Activated CD4-positive, alpha-beta T cell treated with anti-CD3 and anti-CD28 coated beads, Interleukin-2, amount 10 ng/mL, durations not matched to agents 24 days and 14 days (primary cell): Measurements from ENCODE around the gene MACROH2A1. TPM values are rescaled to one million over a fixed set of nuclear protein-coding genes. Genes with fewer than 3 reads are reported as not detected.
A peak's percentile ranks its signal among the peaks of the same experiment; 100 is the strongest.

Experiments used
- DNase-seq: peaks from one replicate; pipeline ENCODE4 v3.0.0; 2022
- H3K27ac Mint-ChIP-seq: one replicate; pipeline ENCODE4 v1.8.0; 2022; ENCODE audit warnings: mild to moderate bottlenecking, mixed read lengths
- H3K27me3 Mint-ChIP-seq: one replicate; pipeline ENCODE4 v1.8.0; 2022; ENCODE audit warnings: mixed read lengths
- H3K36me3 Mint-ChIP-seq: one replicate; pipeline ENCODE4 v1.8.0; 2022; ENCODE audit warnings: low read depth, mild to moderate bottlenecking, mixed read lengths
- H3K4me1 Mint-ChIP-seq: one replicate; pipeline ENCODE4 v1.8.0; 2021; ENCODE audit warnings: mixed read lengths
- H3K4me3 Mint-ChIP-seq: one replicate; pipeline ENCODE4 v1.8.0; 2022; ENCODE audit warnings: mild to moderate bottlenecking, moderate library complexity, mixed read lengths
- H3K9me3 Mint-ChIP-seq: one replicate; pipeline ENCODE4 v1.8.0; 2021; ENCODE audit warnings: mixed read lengths
- intact Hi-C: fragments of 100-400 bp; cut with micrococcal nuclease; formaldehyde crosslinking; loops from one replicate; pipeline ENCODE4 v1.15.1; 2023
- total RNA-seq: library from RNA; stranded (reverse); gene quantifications from 2 replicates; pipeline ENCODE4 v1.2.3, GENCODE V29; 2022

The MACROH2A1 gene
- total RNA-seq, 1 donor from 2014 or later, result 282 TPM

- H3K27ac Mint-ChIP-seq, result no peak overlapping the region
Observed at GRCh38 chr5:135359374-135360165, 39.5 kb downstream of the MACROH2A1 start.

GRCh38 chr5:135357685-135358084 lies 41.3 kb downstream of the MACROH2A1 start:
- Mint-ChIP-seq H3K27ac (no peak overlapping the region), H3K4me1 (peaks cover 25% of the 10 kb centered on the region), H3K36me3 (peaks cover 44% of the 10 kb centered on the region), H3K9me3 (no peaks in the 10 kb centered on the region), H3K27me3 (no peaks in the 10 kb centered on the region), H3K4me3 (no peak overlapping the region)
- intact Hi-C loops, result no loop called here
- no peak for DNase-seq

More at GRCh38 chr5:135359374-135360165, 39.5 kb downstream of the MACROH2A1 start:
- Mint-ChIP-seq H3K4me1 (peaks cover 32% of the 10 kb centered on the region), H3K4me3 (no peak overlapping the region), H3K9me3 (no peaks in the 10 kb centered on the region), H3K36me3 (peaks cover 55% of the 10 kb centered on the region), H3K27me3 (no peaks in the 10 kb centered on the region)
- no peak for DNase-seq
- intact Hi-C loops, result loop anchor here (2.0 to 5.0 kb wide), 2 partner anchors 17 to 38 kb away; partner anchors contain the start of gene MACROH2A1

GRCh38 chr5:135356522-135357318 lies 42.3 kb downstream of the MACROH2A1 start:
- no peak for DNase-seq
- Mint-ChIP-seq H3K36me3 (peaks cover 49% of the 10 kb centered on the region), H3K9me3 (no peaks in the 10 kb centered on the region)

GRCh38 chr5:135355169-135355568 lies 43.9 kb downstream of the MACROH2A1 start:
- Mint-ChIP-seq H3K27ac (no peak overlapping the region), H3K36me3 (peaks cover 51% of the 10 kb centered on the region), H3K9me3 (no peaks in the 10 kb centered on the region), H3K27me3 (no peaks in the 10 kb centered on the region), H3K4me3 (no peak overlapping the region), H3K4me1 (peaks cover 11% of the 10 kb centered on the region)
- intact Hi-C loops, result no loop called here
- DNase-seq, result no peak

More at GRCh38 chr5:135356522-135357318, 42.3 kb downstream of the MACROH2A1 start:
- Mint-ChIP-seq H3K27ac (no peak overlapping the region), H3K27me3 (no peaks in the 10 kb centered on the region), H3K4me3 (no peak overlapping the region), H3K4me1 (peaks cover 25% of the 10 kb centered on the region)
- intact Hi-C loops, result no loop called here

GRCh38 chr5:135353952-135354721 lies 44.9 kb downstream of the MACROH2A1 start:
- no peak overlapping the region for H3K4me3 Mint-ChIP-seq
- intact Hi-C loops, result no loop called here
- peaks cover 8% of the 10 kb centered on the region for H3K4me1 Mint-ChIP-seq
- DNase-seq, result no peak
- no peaks in the 10 kb centered on the region for H3K9me3 Mint-ChIP-seq
- peak overlapping the region; percentile 60 for H3K27ac Mint-ChIP-seq
- no peaks in the 10 kb centered on the region for H3K27me3 Mint-ChIP-seq
- peaks cover 52% of the 10 kb centered on the region for H3K36me3 Mint-ChIP-seq

- DNase-seq, result no peak
- no peak overlapping the region for H3K4me3 Mint-ChIP-seq
- H3K9me3 Mint-ChIP-seq, result no peaks in the 10 kb centered on the region
- no peaks in the 10 kb centered on the region for H3K27me3 Mint-ChIP-seq
- H3K4me1 Mint-ChIP-seq, result peaks cover 2% of the 10 kb centered on the region
- intact Hi-C loops, result no loop called here
- H3K27ac Mint-ChIP-seq, result no peak overlapping the region
- peaks cover 36% of the 10 kb centered on the region for H3K36me3 Mint-ChIP-seq
Observed at GRCh38 chr5:135350536-135350935, 48.5 kb downstream of the MACROH2A1 start.

- peaks cover 34% of the 10 kb centered on the region for H3K36me3 Mint-ChIP-seq
Observed at GRCh38 chr5:135349886-135350285, 49.1 kb downstream of the MACROH2A1 start.

GRCh38 chr5:135349451-135349850 lies 49.6 kb downstream of the MACROH2A1 start:
- Mint-ChIP-seq H3K27ac (no peak overlapping the region), H3K4me3 (no peak overlapping the region), H3K36me3 (peaks cover 35% of the 10 kb centered on the region), H3K27me3 (no peaks in the 10 kb centered on the region), H3K4me1 (peaks cover 2% of the 10 kb centered on the region), H3K9me3 (no peaks in the 10 kb centered on the region)
- intact Hi-C loops, result no loop called here
- no peak for DNase-seq

More at GRCh38 chr5:135349886-135350285, 49.1 kb downstream of the MACROH2A1 start:
- H3K9me3 Mint-ChIP-seq, result no peaks in the 10 kb centered on the region
- no peak overlapping the region for H3K4me3 Mint-ChIP-seq
- DNase-seq, result no peak
- H3K27me3 Mint-ChIP-seq, result no peaks in the 10 kb centered on the region
- no peak overlapping the region for H3K27ac Mint-ChIP-seq
- peaks cover 2% of the 10 kb centered on the region for H3K4me1 Mint-ChIP-seq
- intact Hi-C loops, result no loop called here

GRCh38 chr5:135348918-135349317 lies 50.1 kb downstream of the MACROH2A1 start:
- intact Hi-C loops, result no loop called here
- no peak for DNase-seq
- H3K27me3 Mint-ChIP-seq, result no peaks in the 10 kb centered on the region
- H3K4me1 Mint-ChIP-seq, result no peaks in the 10 kb centered on the region
- no peak overlapping the region for H3K27ac Mint-ChIP-seq
- no peaks in the 10 kb centered on the region for H3K9me3 Mint-ChIP-seq
- H3K36me3 Mint-ChIP-seq, result peaks cover 40% of the 10 kb centered on the region
- no peak overlapping the region for H3K4me3 Mint-ChIP-seq

- Mint-ChIP-seq H3K36me3 (peaks cover 46% of the 10 kb centered on the region), H3K9me3 (no peaks in the 10 kb centered on the region), H3K27ac (no peak overlapping the region), H3K4me3 (no peak overlapping the region), H3K27me3 (no peaks in the 10 kb centered on the region), H3K4me1 (peaks cover 2% of the 10 kb centered on the region)
- intact Hi-C loops, result no loop called here
- DNase-seq, result no peak
Observed at GRCh38 chr5:135347392-135347791, 51.6 kb downstream of the MACROH2A1 start.

- H3K27ac Mint-ChIP-seq, result peak overlapping the region; percentile 47
- H3K9me3 Mint-ChIP-seq, result no peaks in the 10 kb centered on the region
- H3K4me1 Mint-ChIP-seq, result peaks cover 2% of the 10 kb centered on the region
- intact Hi-C loops, result no loop called here
- peaks cover 49% of the 10 kb centered on the region for H3K36me3 Mint-ChIP-seq
- no peak overlapping the region for H3K4me3 Mint-ChIP-seq
- DNase-seq, result no peak
- H3K27me3 Mint-ChIP-seq, result no peaks in the 10 kb centered on the region
Observed at GRCh38 chr5:135345956-135346731, 52.9 kb downstream of the MACROH2A1 start.

GRCh38 chr5:135344349-135344748 lies 54.7 kb downstream of the MACROH2A1 start:
- Mint-ChIP-seq H3K27ac (no peak overlapping the region), H3K4me3 (no peak overlapping the region), H3K36me3 (peaks cover 51% of the 10 kb centered on the region), H3K27me3 (no peaks in the 10 kb centered on the region), H3K4me1 (peaks cover 2% of the 10 kb centered on the region), H3K9me3 (no peaks in the 10 kb centered on the region)
- intact Hi-C loops, result no loop called here
- no peak for DNase-seq

- Mint-ChIP-seq H3K27me3 (no peaks in the 10 kb centered on the region), H3K36me3 (peaks cover 56% of the 10 kb centered on the region), H3K27ac (no peak overlapping the region), H3K4me1 (peaks cover 2% of the 10 kb centered on the region), H3K9me3 (no peaks in the 10 kb centered on the region), H3K4me3 (no peak overlapping the region)
- intact Hi-C loops, result no loop called here
- no peak for DNase-seq
Observed at GRCh38 chr5:135343413-135343812, 55.6 kb downstream of the MACROH2A1 start.
